NOMO-1 (cell line): ENCODE data around the gene SLMAP.

ENCODE experiments used
- DNase-seq, 2 experiments: peaks; one replicate each; lab custom pipeline; 2025; ENCODE audit not compliant: unreplicated experiment in 2 of 2; lab: John Stamatoyannopoulos, UW

SLMAP gene

GRCh38 chr3:57933602-57934001, 177.5 kb downstream of the SLMAP start:
- DNase-seq: no peak

GRCh38 chr3:57934373-57934772, 178.3 kb downstream of the SLMAP start:
- DNase-seq: no peak

- no peak for DNase-seq
These were observed 179.4 kb downstream of the SLMAP start for GRCh38 chr3:57935539-57935938.

GRCh38 chr3:57937092-57937491, 181.0 kb downstream of the SLMAP start:
- DNase-seq: no peak

- no peak for DNase-seq
These were observed 183.7 kb downstream of the SLMAP start for GRCh38 chr3:57939775-57940174.

- DNase-seq: no peak
These were observed 186.3 kb downstream of the SLMAP start for GRCh38 chr3:57942388-57942787.

GRCh38 chr3:57942872-57943283, 186.8 kb downstream of the SLMAP start:
- no peak for DNase-seq

- no peak for DNase-seq
These were observed 187.7 kb downstream of the SLMAP start for GRCh38 chr3:57943525-57944495.

GRCh38 chr3:57946970-57947381, 190.9 kb downstream of the SLMAP start:
- DNase-seq: no peak

GRCh38 chr3:57948080-57948671, 192.1 kb downstream of the SLMAP start:
- DNase-seq: no peak

- no peak for DNase-seq
These were observed 192.7 kb downstream of the SLMAP start for GRCh38 chr3:57948781-57949242.

GRCh38 chr3:57949344-57949743, 193.2 kb downstream of the SLMAP start:
- DNase-seq: no peak

GRCh38 chr3:57949785-57950615, 193.9 kb downstream of the SLMAP start:
- DNase-seq: peak; percentile 32 to 48

GRCh38 chr3:57951066-57951882, 195.2 kb downstream of the SLMAP start:
- peak; percentile 87 to 93 for DNase-seq

- no peak for DNase-seq
These were observed 196.1 kb downstream of the SLMAP start for GRCh38 chr3:57952208-57952631.

GRCh38 chr3:57952651-57953050, 196.5 kb downstream of the SLMAP start:
- no peak for DNase-seq

- peak; percentile 19 to 27 for DNase-seq
These were observed 197.5 kb downstream of the SLMAP start for GRCh38 chr3:57953576-57953975.

- DNase-seq: peak; percentile 41 to 67
These were observed 200.2 kb downstream of the SLMAP start for GRCh38 chr3:57956119-57956832.

GRCh38 chr3:57956833-57957174, 200.7 kb downstream of the SLMAP start:
- DNase-seq: no peak

GRCh38 chr3:57957824-57958223, 201.7 kb downstream of the SLMAP start:
- no peak for DNase-seq
